Measurements from ENCODE around the gene C16orf86. TPM values are rescaled to one million over a fixed set of nuclear protein-coding genes. Genes with fewer than 3 reads are reported as not detected.

The C16orf86 gene
- total RNA-seq, 1 donor from 2014 or later, result 3.1 TPM

Other genes with a start within 250 kb of the C16orf86 start
- gene HSD11B2, start 235.7 kb upstream of the C16orf86 start, total RNA-seq, result 2.6 TPM
- 46.4 TPM for gene ATP6V0D1, start 185.7 kb upstream of the C16orf86 start, total RNA-seq
- gene AGRP, start 183.3 kb upstream of the C16orf86 start, total RNA-seq, result not detected
- 30.8 TPM for gene RIPOR1, start 138.0 kb upstream of the C16orf86 start, total RNA-seq
- 31.3 TPM for gene CTCF, start 104.3 kb upstream of the C16orf86 start, total RNA-seq
- gene CARMIL2, start 21.7 kb upstream of the C16orf86 start, total RNA-seq, result not detected
- 10.4 TPM for gene ACD, start 6.6 kb upstream of the C16orf86 start, total RNA-seq
- 0.52 TPM for gene PARD6A, start 5.9 kb upstream of the C16orf86 start, total RNA-seq
- gene ENKD1, start 64 bp upstream of the C16orf86 start, total RNA-seq, result 5.2 TPM
- gene GFOD2, start 52.5 kb downstream of the C16orf86 start, total RNA-seq, result 12.5 TPM
- gene RANBP10, start 139.7 kb downstream of the C16orf86 start, total RNA-seq, result 4.7 TPM
- gene TSNAXIP1, start 140.1 kb downstream of the C16orf86 start, total RNA-seq, result 0.52 TPM
- 35.5 TPM for gene THAP11, start 175.5 kb downstream of the C16orf86 start, total RNA-seq
- gene NUTF2, start 180.1 kb downstream of the C16orf86 start, total RNA-seq, result 94.5 TPM
- gene CENPT, start 180.9 kb downstream of the C16orf86 start, total RNA-seq, result 14.6 TPM
- gene EDC4, start 206.2 kb downstream of the C16orf86 start, total RNA-seq, result 66.3 TPM
- gene NRN1L, start 218.1 kb downstream of the C16orf86 start, total RNA-seq, result 1.0 TPM
- gene PSKH1, start 226.4 kb downstream of the C16orf86 start, total RNA-seq, result 9.9 TPM